Naive thymus-derived CD8-positive, alpha-beta T cell (primary cell): Measurements from ENCODE around the gene ADA. TPM values are rescaled to one million over a fixed set of nuclear protein-coding genes. Genes with fewer than 3 reads are reported as not detected.

Source experiments
- ATAC-seq, 2 donors: fragments of 150-1000 bp; cut with Tn5 transposase in 1 of 2; sonication (Bioruptor Pico), chemical (Tn5 transposase) in 1 of 2; 1 replicate in 1 of 2; 2 replicates in 1 of 2; pipeline ENCODE4 v1.10.0; 2021; ENCODE audit warnings: mild to moderate bottlenecking in 2 of 2, moderate library complexity in 2 of 2
- POLR2A ChIA-PET: fragments of 350-600 bp; sonication (Branson Sonifier 250); formaldehyde crosslinking; loops from one replicate; lab custom pipeline; 2021; ENCODE audit warnings: antibody characterized with exemption; lab: Charles Lee
- DNase-seq, 10 donors: peaks; one replicate each; pipeline versions ENCODE4 v3.0.0 to v3.0.0-alpha.2; 2020 to 2022
- H3K27ac Mint-ChIP-seq, 10 donors: one replicate each; pipeline ENCODE4 v1.8.0; 2020 to 2022; ENCODE audit warnings: mild to moderate bottlenecking in 10 of 10, mixed read lengths in 10 of 10, moderate library complexity in 4 of 10, inconsistent platforms in 1 of 10
- H3K27me3 Mint-ChIP-seq, 5 donors: one replicate each; pipeline ENCODE4 v1.8.0; 2021 to 2022; ENCODE audit warnings: mixed read lengths in 5 of 5
- H3K36me3 Mint-ChIP-seq, 3 donors: one replicate each; pipeline ENCODE4 v1.8.0; 2020 to 2022; ENCODE audit warnings: mixed read lengths in 3 of 3, mild to moderate bottlenecking in 2 of 3, inconsistent platforms in 1 of 3
- H3K4me1 Mint-ChIP-seq, 4 donors: one replicate each; pipeline ENCODE4 v1.8.0; 2021 to 2022; ENCODE audit warnings: mixed read lengths in 4 of 4
- H3K4me3 Mint-ChIP-seq, 10 donors: one replicate each; pipeline ENCODE4 v1.8.0; 2020 to 2022; ENCODE audit warnings: mild to moderate bottlenecking in 10 of 10, mixed read lengths in 10 of 10, moderate library complexity in 6 of 10, inconsistent platforms in 1 of 10
- H3K9me3 Mint-ChIP-seq, 9 donors: one replicate each; pipeline ENCODE4 v1.8.0; 2020 to 2022; ENCODE audit warnings: mixed read lengths in 9 of 9, mild to moderate bottlenecking in 3 of 9, inconsistent platforms in 1 of 9, moderate library complexity in 1 of 9
- polyA plus RNA-seq, 3 donors: library from polyadenylated mRNA; unstranded; fragments of 300-500 nt; fragmentation: Illumina TruSeq; gene quantifications; one replicate each; pipeline ENCODE4 v1.2.3, GENCODE V29; 2021
- total RNA-seq, 8 experiments: library from RNA in 2 of 8; stranded (reverse) in 2 of 8; gene quantifications; one replicate each; pipeline ENCODE4 v1.2.3 and lab custom pipeline; 2021 to 2026

Gene ADA
- total and polyA plus RNA-seq, 5 experiments from 2014 or later: 24.1 to 47.1 (median 31.2) TPM

GRCh38 chr20:44570367-44570766, 81.1 kb downstream of the ADA start:
- ATAC-seq: no peak
- Mint-ChIP-seq H3K27me3 (no peaks in the 10 kb centered on the region), H3K9me3 (no peaks in the 10 kb centered on the region), H3K36me3 (no peaks in the 10 kb centered on the region), H3K4me3 (no peak overlapping the region), H3K27ac (peak overlapping the region in 6 of 10 donors; percentile 13 to 76 (median 48)), H3K4me1 (peaks cover 7 to 26% (median 13%) of the 10 kb centered on the region in 4 donors)
- POLR2A ChIA-PET: no interaction called here
- no peak for DNase-seq

Other genes starting within 250 kb of the ADA start
- gene TTPAL, start 175.8 kb downstream of the ADA start, total RNA-seq: 10 to 100 TPM; 17.4 to 19.3 TPM
- 10 to 100 TPM; 10.5 to 15.3 (median 15.3) TPM for gene TTPAL, start 175.8 kb downstream of the ADA start, polyA plus RNA-seq
- 10 to 100 TPM; 82.0 to 94.6 TPM for gene SERINC3, start 129.6 kb downstream of the ADA start, total RNA-seq
- gene SERINC3, start 129.6 kb downstream of the ADA start, polyA plus RNA-seq: 100 to 1,000 TPM; 163 to 207 (median 173) TPM
- gene PKIG, start 69.1 kb downstream of the ADA start, total RNA-seq: 1 to 10 TPM; 8.2 to 9.0 TPM
- 1 to 10 TPM; 6.1 to 8.1 (median 6.4) TPM for gene PKIG, start 69.1 kb downstream of the ADA start, polyA plus RNA-seq
- gene CCN5, start 63.7 kb upstream of the ADA start, total RNA-seq: not detected
- not detected for gene CCN5, start 63.7 kb upstream of the ADA start, polyA plus RNA-seq
- gene KCNK15, start 94.2 kb upstream of the ADA start, total RNA-seq: not detected
- not detected for gene KCNK15, start 94.2 kb upstream of the ADA start, polyA plus RNA-seq
- not detected for gene RIMS4, start 158.8 kb upstream of the ADA start, total RNA-seq
- gene RIMS4, start 158.8 kb upstream of the ADA start, polyA plus RNA-seq: not detected
- gene YWHAB, start 234.0 kb upstream of the ADA start, total RNA-seq: 100 to 1,000 TPM; 209 to 221 TPM
- 100 to 1,000 TPM; 510 to 529 (median 523) TPM for gene YWHAB, start 234.0 kb upstream of the ADA start, polyA plus RNA-seq